ENCODE results near the gene SLC2A13. TPM values are rescaled to one million over a fixed set of nuclear protein-coding genes. Genes with fewer than 3 reads are reported as not detected.
"Not testable (repeated sequence)": the region's sequence is repeated elsewhere in the genome, so short reads cannot be mapped to it uniquely, and the experiment has no call there.

SLC2A13 gene
- total and polyA plus RNA-seq, 11 donors = 1.9 to 17.6 (median 8.5) TPM

- intact Hi-C loops (cut with DNase I) = loop anchor here in 2 of 10 donors (5.0 kb wide), 2 partner anchors 37 to 53 kb away; partner anchors contain the start of gene SLC2A13 (in 1 of the 2)
- ATAC-seq (peak; percentile 67 to 93 (median 80)), DNase-seq (peak in 2 of 5 donors; percentile 48 to 60)
- TF ChIP-seq POLR2A (IDR thresholded peaks at IDR 0.05) (no peak), CTCF (IDR thresholded peaks at IDR 0.05) (no peak)
- no peaks in the 10 kb centered on the region for H3K27me3 ChIP-seq
- peak overlapping the region in 6 of 12 donors; percentile 13 to 26 (median 17) for H3K4me3 ChIP-seq
- WGBS, 4 donors = 49 to 65% (median 55%) methylated on average over 6 of the region's 6 CpGs
- peak overlapping the region in 11 of 12 donors; percentile 43 to 75 (median 65) for H3K27ac ChIP-seq
- no peaks in the 10 kb centered on the region for H3K9me3 ChIP-seq
- no peaks in the 10 kb centered on the region for H3K36me3 ChIP-seq
- H3K4me1 ChIP-seq = peaks cover 0 to 20% (median 6%) of the 10 kb centered on the region in 12 donors
These were observed 51.2 kb downstream of the SLC2A13 start for GRCh38 chr12:40054555-40055227.

- no peak for DNase-seq
- no peaks in the 10 kb centered on the region for H3K9me3 ChIP-seq
- H3K36me3 ChIP-seq = no peaks in the 10 kb centered on the region
- no peak overlapping the region for H3K27ac ChIP-seq
- WGBS, 4 donors = 91 to 94% (median 92%) methylated on average over 1 of the region's 1 CpG
- ATAC-seq = no peak
- TF ChIP-seq POLR2A (IDR thresholded peaks at IDR 0.05) = no peak
- TF ChIP-seq CTCF (IDR thresholded peaks at IDR 0.05) = no peak
- peaks cover 0 to 12% (median 0%) of the 10 kb centered on the region in 12 donors for H3K4me1 ChIP-seq
- intact Hi-C loops (cut with DNase I) = no loop called here
- H3K4me3 ChIP-seq = no peak overlapping the region
- no peaks in the 10 kb centered on the region for H3K27me3 ChIP-seq
These were observed 56.6 kb downstream of the SLC2A13 start for GRCh38 chr12:40049268-40049667.

- DNase-seq; H3K27ac ChIP-seq; intact Hi-C loops (cut with DNase I); H3K9me3 ChIP-seq; H3K4me1 ChIP-seq; H3K27me3 ChIP-seq; ATAC-seq; H3K4me3 ChIP-seq; H3K36me3 ChIP-seq: not testable (repeated sequence)
- WGBS, 4 donors = 90 to 97% (median 94%) methylated on average over 3 of the region's 3 CpGs
These were observed 58.9 kb downstream of the SLC2A13 start for GRCh38 chr12:40047002-40047401.

- Histone ChIP-seq H3K36me3 (no peaks in the 10 kb centered on the region), H3K4me1 (peaks cover 0 to 9% (median 0%) of the 10 kb centered on the region in 12 donors), H3K9me3 (no peaks in the 10 kb centered on the region), H3K27me3 (no peaks in the 10 kb centered on the region), H3K27ac (no peak overlapping the region), H3K4me3 (no peak overlapping the region)
- DNase-seq = no peak
- 82 to 90% (median 86%) methylated on average over 2 of the region's 2 CpGs for WGBS, 4 donors
- no peak for ATAC-seq
- no peak for TF ChIP-seq POLR2A (IDR thresholded peaks at IDR 0.05)
- TF ChIP-seq CTCF (IDR thresholded peaks at IDR 0.05) = no peak
- intact Hi-C loops (cut with DNase I) = no loop called here
These were observed 60.2 kb downstream of the SLC2A13 start for GRCh38 chr12:40045656-40046055.

GRCh38 chr12:40044396-40044795 is 61.5 kb downstream of the SLC2A13 start:
- no peak for TF ChIP-seq POLR2A (IDR thresholded peaks at IDR 0.05)
- no peak for TF ChIP-seq CTCF (IDR thresholded peaks at IDR 0.05)
- peak overlapping the region in 1 of 12 donors; percentile 2 for H3K27ac ChIP-seq
- no peak overlapping the region for H3K4me3 ChIP-seq
- H3K36me3 ChIP-seq = no peaks in the 10 kb centered on the region
- ATAC-seq = no peak
- H3K4me1 ChIP-seq = peaks cover 0 to 9% (median 0%) of the 10 kb centered on the region in 12 donors
- intact Hi-C loops (cut with DNase I) = no loop called here
- no peak for DNase-seq
- no peaks in the 10 kb centered on the region for H3K27me3 ChIP-seq
- H3K9me3 ChIP-seq = no peaks in the 10 kb centered on the region
